Fibroblast of gingiva (primary cell): ENCODE results near the gene DPH6.
"Not testable (repeated sequence)": the region's sequence is repeated elsewhere in the genome, so short reads cannot be mapped to it uniquely, and the experiment has no call there.

Experiments used
- DNase-seq: peaks from one replicate; pipeline ENCODE4 v3.0.0-alpha.2; 2011; ENCODE audit warnings: low read depth

Gene DPH6

GRCh38 chr15:35329521-35329961 lies 216.4 kb downstream of the DPH6 start:
- DNase-seq, result no peak

- not testable (repeated sequence) for DNase-seq
Measured at GRCh38 chr15:35328836-35329235, 217.1 kb downstream of the DPH6 start.

GRCh38 chr15:35327789-35328188 lies 218.2 kb downstream of the DPH6 start:
- DNase-seq, result no peak

- no peak for DNase-seq
Measured at GRCh38 chr15:35325374-35325941, 220.5 kb downstream of the DPH6 start.

GRCh38 chr15:35323141-35323540 lies 222.8 kb downstream of the DPH6 start:
- DNase-seq, result no peak

GRCh38 chr15:35321926-35322325 lies 224.0 kb downstream of the DPH6 start:
- no peak for DNase-seq

GRCh38 chr15:35320911-35321310 lies 225.1 kb downstream of the DPH6 start:
- no peak for DNase-seq
